22Rv1 (cell line): ENCODE data around the gene KRTAP4-8.

Source experiments
- ZFX ChIP-seq: fragments of 450-650 bp; IDR thresholded peaks from 2 replicates; pipeline ENCODE4 v1.6.1; 2017; ENCODE audit warnings: antibody characterized with exemption, borderline replicate concordance
- TF ChIP-seq, protein P1 (sequence below): fragments of 450-650 bp; IDR thresholded peaks from 2 replicates; pipeline ENCODE4 v1.5.1; 2017; ENCODE audit warnings: mild to moderate bottlenecking

DNA sequence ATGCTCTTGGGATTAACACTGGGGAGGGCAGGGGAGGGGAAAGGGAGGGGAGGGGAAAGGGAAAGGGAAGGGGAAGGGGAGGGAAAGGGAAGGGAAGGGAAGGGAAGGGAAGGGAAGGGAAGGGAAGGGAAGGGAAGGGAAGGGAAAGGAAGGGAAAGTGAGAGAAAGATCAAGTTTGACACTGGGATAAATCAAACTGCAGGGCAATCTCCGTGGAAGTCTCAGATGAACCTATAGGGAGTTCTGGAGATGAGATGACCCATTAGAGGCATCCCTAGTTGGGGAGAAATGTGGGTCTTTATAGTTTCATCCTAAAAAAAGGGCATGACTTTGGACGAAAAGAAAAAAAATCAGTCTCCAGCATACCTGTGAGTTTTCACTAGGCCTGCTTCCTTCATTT is 23.8 kb upstream of the KRTAP4-8 start:
- TF ChIP-seq, protein P1, sequence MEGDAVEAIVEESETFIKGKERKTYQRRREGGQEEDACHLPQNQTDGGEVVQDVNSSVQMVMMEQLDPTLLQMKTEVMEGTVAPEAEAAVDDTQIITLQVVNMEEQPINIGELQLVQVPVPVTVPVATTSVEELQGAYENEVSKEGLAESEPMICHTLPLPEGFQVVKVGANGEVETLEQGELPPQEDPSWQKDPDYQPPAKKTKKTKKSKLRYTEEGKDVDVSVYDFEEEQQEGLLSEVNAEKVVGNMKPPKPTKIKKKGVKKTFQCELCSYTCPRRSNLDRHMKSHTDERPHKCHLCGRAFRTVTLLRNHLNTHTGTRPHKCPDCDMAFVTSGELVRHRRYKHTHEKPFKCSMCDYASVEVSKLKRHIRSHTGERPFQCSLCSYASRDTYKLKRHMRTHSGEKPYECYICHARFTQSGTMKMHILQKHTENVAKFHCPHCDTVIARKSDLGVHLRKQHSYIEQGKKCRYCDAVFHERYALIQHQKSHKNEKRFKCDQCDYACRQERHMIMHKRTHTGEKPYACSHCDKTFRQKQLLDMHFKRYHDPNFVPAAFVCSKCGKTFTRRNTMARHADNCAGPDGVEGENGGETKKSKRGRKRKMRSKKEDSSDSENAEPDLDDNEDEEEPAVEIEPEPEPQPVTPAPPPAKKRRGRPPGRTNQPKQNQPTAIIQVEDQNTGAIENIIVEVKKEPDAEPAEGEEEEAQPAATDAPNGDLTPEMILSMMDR = no peak
- TF ChIP-seq ZFX = no peak
